CD1c-positive myeloid dendritic cell (primary cell): ENCODE data around the gene MACO1.
"Not testable (repeated sequence)": the region's sequence is repeated elsewhere in the genome, so short reads cannot be mapped to it uniquely, and the experiment has no call there.

Experiments
- DNase-seq: peaks from one replicate; pipeline ENCODE4 v3.0.0-alpha.2; 2016; ENCODE audit errors: extremely low spot score

The MACO1 gene

GRCh38 chr1:25456502-25456901 lies 25.8 kb downstream of the MACO1 start:
- peak; percentile 44 for DNase-seq

- peak; percentile 75 for DNase-seq
These were observed 28.0 kb downstream of the MACO1 start for GRCh38 chr1:25458541-25459298.

GRCh38 chr1:25460020-25460419 lies 29.3 kb downstream of the MACO1 start:
- DNase-seq = no peak

- not testable (repeated sequence) for DNase-seq
These were observed 30.1 kb downstream of the MACO1 start for GRCh38 chr1:25460816-25461215.

- peak; percentile 25 for DNase-seq
These were observed 31.2 kb downstream of the MACO1 start for GRCh38 chr1:25461849-25462248.

- no peak for DNase-seq
These were observed 32.0 kb downstream of the MACO1 start for GRCh38 chr1:25462732-25463131.

DNA sequence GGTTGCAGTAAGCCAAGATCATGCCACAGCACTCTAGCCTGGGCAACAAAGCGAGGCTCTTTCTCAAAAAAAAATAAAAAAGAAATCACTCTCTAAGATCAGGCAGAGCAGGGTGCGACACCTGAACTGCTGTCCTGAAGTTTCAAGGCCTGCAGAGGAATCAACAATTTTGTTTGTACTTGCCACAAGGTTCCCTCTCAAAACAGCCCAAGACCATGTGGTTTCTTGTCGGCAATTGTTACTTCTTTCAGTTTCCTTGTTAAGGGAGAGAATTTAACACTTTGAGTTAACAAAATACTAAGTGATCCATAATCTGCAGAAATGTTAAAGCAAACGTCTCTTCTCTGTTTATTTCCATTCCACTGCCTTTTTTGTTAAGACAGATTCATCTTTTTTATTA lies 36.5 kb downstream of the MACO1 start:
- DNase-seq = no peak

- DNase-seq = no peak
These were observed 36.9 kb downstream of the MACO1 start for GRCh38 chr1:25467616-25468015.

DNA sequence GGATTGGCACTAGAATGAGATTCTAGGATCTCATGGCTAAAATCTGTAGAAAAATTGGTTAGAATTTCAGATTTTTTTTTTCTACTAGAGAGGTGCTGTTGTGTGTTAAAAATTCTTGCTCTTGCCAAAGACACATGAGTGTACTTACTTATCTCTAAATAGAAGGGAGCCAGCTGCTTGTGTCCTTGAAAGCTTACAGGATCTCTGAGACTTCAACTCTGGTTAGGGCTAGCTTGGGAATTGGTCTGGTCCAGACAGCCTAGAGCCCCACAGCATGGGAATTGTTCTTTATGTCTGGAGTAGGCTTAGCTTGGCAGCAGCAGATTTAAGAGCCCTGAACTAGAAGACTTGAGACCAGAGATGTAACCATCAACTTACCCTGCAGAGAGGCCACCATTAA lies 37.3 kb downstream of the MACO1 start:
- DNase-seq = no peak

DNA sequence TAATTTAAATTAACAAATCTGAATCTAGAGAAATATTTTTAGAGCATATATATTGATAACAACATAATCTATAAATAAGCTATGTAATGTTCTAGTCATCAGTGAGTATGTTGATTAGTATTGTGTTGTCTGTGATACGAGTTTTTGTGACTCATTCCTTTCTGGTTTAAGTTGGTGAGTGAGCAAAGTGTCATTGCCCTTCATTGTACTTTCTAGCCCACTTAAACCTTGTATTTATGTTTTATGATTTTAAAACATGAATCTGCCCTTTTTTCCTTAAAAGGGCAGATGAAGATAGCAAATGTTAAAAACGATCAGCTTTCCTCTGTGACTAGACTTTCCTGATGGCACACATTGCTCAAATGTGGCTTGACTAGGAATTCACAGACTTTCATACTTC lies 38.5 kb downstream of the MACO1 start:
- no peak for DNase-seq

DNA sequence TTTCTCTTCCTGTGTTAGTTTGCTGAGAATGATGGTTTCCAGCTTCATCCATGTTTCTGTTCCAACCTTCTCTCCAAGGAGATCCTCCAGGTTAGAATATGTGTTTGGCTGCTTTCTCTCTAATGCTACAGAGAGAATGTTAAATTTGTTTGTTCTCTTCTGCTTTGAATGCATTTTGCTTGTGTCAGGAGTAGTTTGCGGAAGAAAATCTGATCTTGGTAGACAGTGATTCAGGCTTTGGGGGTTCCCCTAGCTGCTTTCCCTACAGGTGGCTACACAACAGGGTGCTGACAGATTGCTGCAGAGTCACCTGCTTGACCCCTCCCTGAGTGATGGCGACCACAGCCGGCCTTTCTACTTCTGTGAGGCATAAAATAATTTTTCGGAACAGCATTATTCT lies 41.8 kb downstream of the MACO1 start:
- no peak for DNase-seq

GRCh38 chr1:25473653-25474225 lies 43.0 kb downstream of the MACO1 start:
- no peak for DNase-seq

DNA sequence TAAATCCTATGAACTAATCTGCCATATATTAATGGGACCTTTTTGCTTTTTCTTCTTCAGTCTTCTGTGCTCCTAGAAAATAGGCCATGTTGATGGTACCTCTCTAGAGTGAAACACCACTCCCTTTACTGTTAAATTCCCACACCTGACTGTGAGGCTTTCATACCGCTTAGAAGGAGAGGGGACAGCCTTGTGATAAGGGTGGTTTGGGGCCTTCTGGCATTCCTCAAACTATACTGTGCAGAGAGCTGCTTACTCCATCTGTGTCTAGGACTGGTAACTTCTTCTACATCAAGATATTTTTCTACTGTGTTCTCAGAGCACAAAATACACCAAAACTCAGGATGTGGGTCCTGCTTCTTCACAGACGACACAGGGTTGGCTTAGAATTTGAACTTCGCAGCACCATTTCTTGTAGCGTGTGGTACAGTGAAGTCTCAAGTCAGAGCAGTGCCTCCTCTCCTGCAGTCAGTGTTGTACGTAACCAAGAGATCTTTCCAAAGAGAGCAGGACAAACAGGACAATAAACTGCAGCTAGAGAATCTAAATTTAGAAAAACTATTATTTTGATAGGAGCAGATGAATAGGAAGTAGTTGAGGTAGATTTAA lies 43.8 kb downstream of the MACO1 start:
- DNase-seq = no peak

- DNase-seq = no peak
These were observed 45.7 kb downstream of the MACO1 start for GRCh38 chr1:25476186-25477097.

DNA sequence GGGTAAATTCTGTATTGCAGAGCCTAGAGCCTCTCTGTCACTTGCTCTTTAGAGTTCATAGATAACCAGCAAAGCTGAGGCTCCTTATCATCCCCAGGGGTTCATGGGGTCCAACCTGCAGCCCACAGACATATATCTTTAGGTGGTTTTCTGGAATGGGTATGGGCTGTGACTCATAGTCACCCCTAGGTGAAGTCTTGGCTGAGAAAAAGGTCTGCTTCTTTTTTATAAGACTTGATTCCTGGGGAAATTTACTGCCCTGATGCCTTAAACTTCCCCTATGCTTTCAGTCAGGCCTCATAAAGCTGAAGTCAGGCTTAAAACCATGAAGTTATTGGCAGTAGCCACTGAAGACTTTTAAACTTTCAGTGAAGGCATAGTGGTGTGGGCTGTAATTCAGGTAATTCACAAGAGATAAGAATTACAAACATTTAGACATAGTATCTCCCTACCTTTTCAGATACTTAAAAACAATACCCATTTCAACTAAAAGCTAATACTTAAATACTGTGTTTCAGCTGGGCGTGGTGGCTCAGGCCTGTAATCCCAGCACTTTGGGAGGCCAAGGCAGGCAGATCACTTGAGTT lies 46.8 kb downstream of the MACO1 start:
- no peak for DNase-seq

DNA sequence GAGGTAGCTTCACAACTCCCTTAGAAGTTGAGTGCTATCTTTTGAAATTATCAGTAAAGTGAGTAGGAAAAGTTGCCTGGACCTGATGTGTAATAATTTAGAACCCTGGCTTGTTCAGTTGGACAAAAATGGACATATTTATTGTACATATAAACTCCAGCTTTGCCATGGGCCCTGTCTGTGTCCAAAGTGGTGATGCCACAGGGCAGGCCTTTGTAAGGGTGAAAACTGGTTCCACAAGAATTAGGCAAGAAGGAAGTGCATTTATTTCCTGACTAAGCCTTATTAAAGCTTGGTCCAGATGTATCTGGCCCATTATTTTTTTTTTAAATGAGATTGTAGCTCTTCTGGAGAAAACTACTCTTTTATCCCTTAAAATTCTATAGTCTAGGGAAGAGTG lies 47.9 kb downstream of the MACO1 start:
- no peak for DNase-seq

DNA sequence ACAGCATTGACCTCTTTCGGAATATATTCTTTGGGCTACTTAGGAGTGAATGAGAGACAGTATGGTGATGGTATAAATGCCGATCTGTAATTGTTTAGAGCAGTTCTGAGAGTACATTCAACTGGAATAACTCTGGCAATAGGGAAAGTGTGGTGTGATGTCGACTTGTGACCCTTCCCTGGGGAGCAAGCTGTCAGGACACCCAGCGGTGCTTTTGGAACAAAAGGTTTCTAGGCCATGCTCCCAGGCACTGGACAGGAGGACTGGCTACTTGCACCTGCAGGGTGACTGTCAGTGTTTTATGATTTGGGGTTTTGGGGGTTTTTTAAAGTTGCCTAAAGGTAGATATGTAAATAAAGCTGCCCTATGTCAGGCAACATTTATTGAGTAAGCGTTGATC lies 50.9 kb downstream of the MACO1 start:
- no peak for DNase-seq

GRCh38 chr1:25482211-25482610 lies 51.5 kb downstream of the MACO1 start:
- no peak for DNase-seq

- DNase-seq = no peak
These were observed 53.4 kb downstream of the MACO1 start for GRCh38 chr1:25484096-25484495.

GRCh38 chr1:25484533-25484932 lies 53.8 kb downstream of the MACO1 start:
- DNase-seq = no peak

GRCh38 chr1:25485536-25486411 lies 55.1 kb downstream of the MACO1 start:
- no peak for DNase-seq
